OCI-LY7 (cell line): ENCODE results near the gene CHCHD4. TPM values are rescaled to one million over a fixed set of nuclear protein-coding genes. Genes with fewer than 3 reads are reported as not detected.

Source experiments
- BruUV-seq: library from RNA; stranded (reverse); fragments of 400-500 nt; replicated peaks from 2 replicates; lab custom pipeline; 2021; lab: Mats Ljungman, UMichigan
- CTCF ChIA-PET: fragments of 300-600 bp; sonication (Branson Sonifier 250); formaldehyde crosslinking; loops from one replicate; lab custom pipeline; 2022; ENCODE audit warnings: antibody characterized with exemption; ENCODE audit not compliant: unreplicated experiment; lab: Charles Lee
- POLR2A ChIA-PET: fragments of 300-600 bp; sonication (Branson Sonifier 250); formaldehyde crosslinking; loops from one replicate; lab custom pipeline; 2022; ENCODE audit warnings: antibody characterized with exemption; lab: Charles Lee
- DNase-seq: peaks from one replicate; pipeline ENCODE4 v3.0.0-alpha.2; 2015; ENCODE audit warnings: low spot score
- H2AFZ ChIP-seq: fragments of 200-600 bp; sonication (generic), shearing (Covaris generic); 2 replicates; pipeline ENCODE4 v1.6.1; 2014; ENCODE audit warnings: mild to moderate bottlenecking, antibody characterized with exemption, low read length, moderate library complexity
- H3K27ac ChIP-seq: fragments of 200-600 bp; sonication (generic); 2 replicates; pipeline ENCODE4 v1.5.1; 2014; ENCODE audit warnings: mixed run types, low read depth, mild to moderate bottlenecking, moderate library complexity, low read length, inconsistent platforms; ENCODE audit not compliant: poor library complexity, severe bottlenecking
- H3K36me3 ChIP-seq: fragments of 200-600 bp; sonication (generic); 2 replicates; pipeline ENCODE4 v1.6.1; 2014; ENCODE audit warnings: mild to moderate bottlenecking, antibody characterized with exemption, low read length, moderate library complexity, mixed read lengths; ENCODE audit not compliant: insufficient read depth
- H3K4me1 ChIP-seq: fragments of 200-600 bp; sonication (generic); 2 replicates; pipeline ENCODE4 v1.5.1; 2014; ENCODE audit warnings: mild to moderate bottlenecking, low read length; ENCODE audit not compliant: insufficient read depth, poor library complexity, severe bottlenecking
- H3K4me2 ChIP-seq: fragments of 200-600 bp; sonication (generic); 2 replicates; pipeline ENCODE4 v1.6.1; 2014; ENCODE audit warnings: mild to moderate bottlenecking, low read length
- H3K4me3 ChIP-seq: fragments of 200-600 bp; sonication (generic); 2 replicates; pipeline ENCODE4 v1.5.1; 2014; ENCODE audit warnings: mild to moderate bottlenecking, low read depth, low read length; ENCODE audit not compliant: poor library complexity, severe bottlenecking
- H3K79me2 ChIP-seq: fragments of 200-600 bp; sonication (generic); 2 replicates; pipeline ENCODE4 v1.6.1; 2016; ENCODE audit warnings: low read depth, mild to moderate bottlenecking, low read length, moderate library complexity, mixed read lengths; ENCODE audit not compliant: insufficient read depth
- H3K9me2 ChIP-seq: fragments of 200-600 bp; sonication (generic); 2 replicates; pipeline ENCODE4 v1.6.1; 2016; ENCODE audit warnings: mild to moderate bottlenecking, low read length, mixed read lengths; ENCODE audit not compliant: insufficient read depth
- H3K9me3 ChIP-seq: fragments of 200-600 bp; sonication (generic); 2 replicates; pipeline ENCODE4 v1.6.1; 2014; ENCODE audit warnings: mild to moderate bottlenecking, mixed run types, low read length, mixed read lengths
- H4K20me1 ChIP-seq: fragments of 200-600 bp; sonication (generic); 2 replicates; pipeline ENCODE4 v1.6.1; 2014; ENCODE audit warnings: mild to moderate bottlenecking, antibody characterized with exemption, low read length, moderate library complexity, mixed read lengths; ENCODE audit not compliant: insufficient read depth
- CTCF ChIP-seq: fragments of 200-600 bp; sonication (generic); conservative IDR thresholded peaks from 2 replicates; pipeline ENCODE4 v1.5.1; 2014; ENCODE audit warnings: mild to moderate bottlenecking, antibody characterized with exemption, low read length, moderate library complexity, mixed read lengths
- EZH2phosphoT487 ChIP-seq: fragments of 200-600 bp; sonication (generic); IDR thresholded peaks from 2 replicates; pipeline ENCODE4 v1.6.1; 2018; ENCODE audit warnings: low read depth, borderline replicate concordance, mild to moderate bottlenecking, mixed run types, antibody characterized with exemption, low read length, moderate library complexity, mixed read lengths
- intact Hi-C: fragments of 100-400 bp; cut with micrococcal nuclease; formaldehyde crosslinking; loops from one replicate; pipeline ENCODE4 v1.10.0; 2022; ENCODE audit not compliant: unreplicated experiment
- total RNA-seq, 2 experiments: library from RNA; depleted of rRNA in 1 of 2; stranded (reverse); fragments of >200 nt in 1 of 2; shearing (Covaris generic) in 1 of 2; gene quantifications; 2 replicates each; pipeline ENCODE4 v1.2.3, GENCODE V29; 2014 to 2022

Gene CHCHD4
- total RNA-seq, 2 experiments from 2014 or later = 19.8 to 27.1 TPM

- TF ChIP-seq EZH2phosphoT487 (no peak), CTCF (no peak)
- H3K9me2 ChIP-seq = no peaks in the 10 kb centered on the region
- H3K4me1 ChIP-seq = no peaks in the 10 kb centered on the region
- H3K27ac ChIP-seq = no peak overlapping the region
- H3K79me2 ChIP-seq = no peaks in the 10 kb centered on the region
- intact Hi-C loops = no loop called here
- ChIA-PET CTCF (no interaction called here), POLR2A (interaction anchor here (1.1 to 1.8 kb wide), 2 partner anchors 19 to 27 kb away, joined by 3 to 5 read pairs; partner anchors contain the start of genes CHCHD4 and TMEM43)
- peaks cover 33% of the 10 kb centered on the region for H3K36me3 ChIP-seq
- H3K9me3 ChIP-seq = no peaks in the 10 kb centered on the region
- no TSS peak for BruUV-seq
- no peak overlapping the region for H2AFZ ChIP-seq
- H3K4me2 ChIP-seq = no peak overlapping the region
- no peak overlapping the region for H3K4me3 ChIP-seq
- no peak for DNase-seq
- H4K20me1 ChIP-seq = 0 out of 2 replicates have a peak, but pooled peaks cover 3% of the 10 kb centered on the region
Measured at GRCh38 chr3:14143271-14144225, 18.9 kb upstream of the CHCHD4 start.

DNA sequence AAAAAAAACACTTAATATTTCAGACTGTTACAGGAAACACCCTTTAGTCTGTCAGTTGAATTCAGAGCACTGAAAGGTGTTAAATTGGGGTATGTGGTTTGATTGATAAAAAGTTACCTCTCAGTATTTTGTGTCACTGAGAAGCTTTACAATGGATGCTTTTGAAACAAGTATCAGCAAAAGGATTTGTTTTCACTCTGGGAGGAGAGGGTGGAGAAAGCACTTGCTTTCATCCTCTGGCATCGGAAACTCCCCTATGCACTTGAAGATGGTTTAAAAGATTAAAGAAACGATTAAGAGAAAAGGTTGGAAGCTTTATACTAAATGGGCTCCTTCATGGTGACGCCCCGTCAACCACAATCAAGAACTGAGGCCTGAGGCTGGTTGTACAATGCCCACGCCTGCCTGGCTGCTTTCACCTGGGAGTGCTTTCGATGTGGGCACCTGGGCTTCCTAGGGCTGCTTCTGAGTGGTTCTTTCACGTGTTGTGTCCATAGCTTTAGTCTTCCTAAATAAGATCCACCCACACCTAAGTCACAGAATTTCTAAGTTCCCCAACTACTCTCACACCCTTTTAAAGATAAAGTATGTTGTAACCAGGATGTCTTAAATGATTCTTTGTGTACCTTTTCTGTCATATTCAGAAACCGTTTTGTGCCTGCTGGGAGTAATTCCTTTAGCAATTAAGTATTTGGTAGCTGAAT lies 18.0 kb upstream of the CHCHD4 start:
- intact Hi-C loops = no loop called here
- POLR2A ChIA-PET = interaction anchor here (1.1 to 1.8 kb wide), 2 partner anchors 18 to 28 kb away, joined by 3 to 5 read pairs; partner anchors contain the start of genes CHCHD4 and TMEM43
- Histone ChIP-seq H2AFZ (no peak overlapping the region), H3K36me3 (peaks cover 33% of the 10 kb centered on the region), H3K4me2 (no peak overlapping the region), H3K27ac (no peak overlapping the region), H4K20me1 (0 out of 2 replicates have a peak, but pooled peaks cover 3% of the 10 kb centered on the region), H3K4me1 (no peaks in the 10 kb centered on the region), H3K4me3 (no peak overlapping the region), H3K9me3 (no peaks in the 10 kb centered on the region), H3K79me2 (no peaks in the 10 kb centered on the region), H3K9me2 (no peaks in the 10 kb centered on the region)
- BruUV-seq = TSS peak; percentile 81
- no peak for DNase-seq
- CTCF ChIA-PET = no interaction called here
- TF ChIP-seq CTCF (no peak), EZH2phosphoT487 (no peak)
